ENCODE data around the gene RABEP2.

RABEP2 gene

GRCh38 chr16:28918698-28919097 is 6.3 kb downstream of the RABEP2 start:
- no peak overlapping the region for H3K27ac ChIP-seq (ENCODE audit: low read depth, low read length, poor library complexity, severe bottlenecking)
- TF ChIP-seq EZH2 (IDR thresholded peaks at IDR 0.05; ENCODE audit: borderline replicate concordance, low read length) (no peak), CTCF (IDR thresholded peaks at IDR 0.05; ENCODE audit: low read length) (no peak)
- H3K79me2 ChIP-seq (ENCODE audit: insufficient read depth, low read length) = no peaks in the 10 kb centered on the region
- H3K9me3 ChIP-seq (ENCODE audit: low read length) = no peaks in the 10 kb centered on the region
- no peaks in the 10 kb centered on the region for H3K27me3 ChIP-seq (ENCODE audit: insufficient read depth, low read length)
- H3K4me2 ChIP-seq (ENCODE audit: low read length) = no peak overlapping the region
- H3K4me1 ChIP-seq (ENCODE audit: insufficient read depth, low read length, severe bottlenecking) = peaks cover 9% of the 10 kb centered on the region
- no peak overlapping the region for H2AFZ ChIP-seq (ENCODE audit: low read length)
- H3K4me3 ChIP-seq (ENCODE audit: low read depth, low read length, poor library complexity, severe bottlenecking) = no peak overlapping the region
- H3K36me3 ChIP-seq (ENCODE audit: insufficient read depth, low read length) = peaks cover 65% of the 10 kb centered on the region
- H4K20me1 ChIP-seq (ENCODE audit: insufficient read depth, low read length) = no peaks in the 10 kb centered on the region
- no peaks in the 10 kb centered on the region for H3K9me2 ChIP-seq (ENCODE audit: low read depth, low read length)
- H3K9ac ChIP-seq (ENCODE audit: low read length) = no peak overlapping the region
- peaks cover 3% of the 10 kb centered on the region; the same call in 1 of the 2 replicates for H3F3A ChIP-seq (ENCODE audit: insufficient read depth, low read length)

GRCh38 chr16:28917095-28917494 is 7.9 kb downstream of the RABEP2 start:
- Histone ChIP-seq H3K9me3 (ENCODE audit: low read length) (no peaks in the 10 kb centered on the region), H4K20me1 (ENCODE audit: insufficient read depth, low read length) (no peaks in the 10 kb centered on the region), H3K9ac (ENCODE audit: low read length) (no peak overlapping the region), H3K27ac (ENCODE audit: low read depth, low read length, poor library complexity, severe bottlenecking) (no peak overlapping the region), H3K9me2 (ENCODE audit: low read depth, low read length) (no peaks in the 10 kb centered on the region), H2AFZ (ENCODE audit: low read length) (no peak overlapping the region), H3F3A (ENCODE audit: insufficient read depth, low read length) (no peaks in the 10 kb centered on the region), H3K4me2 (ENCODE audit: low read length) (no peak overlapping the region), H3K4me3 (ENCODE audit: low read depth, low read length, poor library complexity, severe bottlenecking) (no peak overlapping the region), H3K36me3 (ENCODE audit: insufficient read depth, low read length) (peaks cover 69% of the 10 kb centered on the region), H3K79me2 (ENCODE audit: insufficient read depth, low read length) (no peaks in the 10 kb centered on the region), H3K4me1 (ENCODE audit: insufficient read depth, low read length, severe bottlenecking) (no peaks in the 10 kb centered on the region), H3K27me3 (ENCODE audit: insufficient read depth, low read length) (no peaks in the 10 kb centered on the region)
- no peak for TF ChIP-seq CTCF (IDR thresholded peaks at IDR 0.05; ENCODE audit: low read length)

- H2AFZ ChIP-seq (ENCODE audit: low read length) = no peak overlapping the region
- H3K36me3 ChIP-seq (ENCODE audit: insufficient read depth, low read length) = peaks cover 64% of the 10 kb centered on the region
- H3K27me3 ChIP-seq (ENCODE audit: insufficient read depth, low read length) = no peaks in the 10 kb centered on the region
- no peaks in the 10 kb centered on the region for H3K79me2 ChIP-seq (ENCODE audit: insufficient read depth, low read length)
- H3K9ac ChIP-seq (ENCODE audit: low read length) = no peak overlapping the region
- no peak for TF ChIP-seq CTCF (IDR thresholded peaks at IDR 0.05; ENCODE audit: low read length)
- TF ChIP-seq EZH2 (IDR thresholded peaks at IDR 0.05; ENCODE audit: borderline replicate concordance, low read length) = no peak
- no peaks in the 10 kb centered on the region for H3K9me3 ChIP-seq (ENCODE audit: low read length)
- H3K9me2 ChIP-seq (ENCODE audit: low read depth, low read length) = no peaks in the 10 kb centered on the region
- no peaks in the 10 kb centered on the region for H4K20me1 ChIP-seq (ENCODE audit: insufficient read depth, low read length)
- H3K4me3 ChIP-seq (ENCODE audit: low read depth, low read length, poor library complexity, severe bottlenecking) = no peak overlapping the region
- H3K27ac ChIP-seq (ENCODE audit: low read depth, low read length, poor library complexity, severe bottlenecking) = no peak overlapping the region
- peaks cover 12% of the 10 kb centered on the region for H3K4me1 ChIP-seq (ENCODE audit: insufficient read depth, low read length, severe bottlenecking)
- no peaks in the 10 kb centered on the region for H3F3A ChIP-seq (ENCODE audit: insufficient read depth, low read length)
- H3K4me2 ChIP-seq (ENCODE audit: low read length) = no peak overlapping the region
Observed at GRCh38 chr16:28915181-28915580, 9.9 kb downstream of the RABEP2 start.

All from OCI-LY1 (cell line).